Measurements from ENCODE around the gene CREB1.

GRCh38 chr2:207589143-207589542 is 59.4 kb downstream of the CREB1 start:
- TF ChIP-seq CTCF (IDR thresholded peaks at IDR 0.05) (no peak), POLR2A (IDR thresholded peaks at IDR 0.05) (no peak)

All from body of pancreas (tissue), 4 donors.